K562 (cell line): ENCODE results near the gene SNX25. TPM values are rescaled to one million over a fixed set of nuclear protein-coding genes. Genes with fewer than 3 reads are reported as not detected.

ENCODE experiments used
- ATAC-seq: fragments of 200-7000 bp; cut with Tn5 transposase; 3 replicates; pipeline ENCODE4 v1.9.1; 2020; ENCODE audit warnings: moderate library complexity
- BruUV-seq: library from RNA; stranded (reverse); fragments of 400-500 nt; replicated peaks from 2 replicates; lab custom pipeline; 2021; lab: Mats Ljungman, UMichigan
- CTCF ChIA-PET: fragments of 300-600 bp; formaldehyde crosslinking; extraction: SDS; loops from one replicate; lab custom pipeline; 2021; ENCODE audit warnings: low intra/inter-chr PET ratio; lab: Yijun Ruan, JAX
- POLR2A ChIA-PET: fragments of 300-600, 350-650 bp; sonication (Branson Sonifier 250); formaldehyde crosslinking; extraction: SDS; loops from one replicate; lab custom pipeline; 2021; ENCODE audit warnings: antibody characterized with exemption, inconsistent platforms; lab: Yijun Ruan, JAX
- DNase-seq, 4 experiments: peaks; one replicate each; pipeline versions ENCODE4 v3.0.0 to v3.0.0-alpha.2; 2011 to 2018; ENCODE audit warnings: low spot score in 3 of 4, mixed read lengths in 3 of 4; ENCODE audit errors: extremely low read depth in 1 of 4
- FAIRE-seq: peaks from 2 replicates; lab custom pipeline; 2011; peaks lifted over from hg19 to GRCh38; lab: Jason Lieb, UNC
- H2AFZ ChIP-seq: 2 replicates; pipeline ENCODE4 v1.6.0; 2011; ENCODE audit warnings: low read depth, low read length, control low read depth, inconsistent platforms
- H3K27ac ChIP-seq: fragments of 200-600 bp; 3 replicates; pipeline ENCODE4 v1.8.0; 2011; ENCODE audit warnings: low read depth, mild to moderate bottlenecking, control low read depth, inconsistent platforms, low read length, moderate library complexity, mixed read lengths; ENCODE audit errors: extremely low read depth
- H3K27me3 ChIP-seq, 2 experiments: fragments of 300-600 bp in 1 of 2; 2 replicates in 1 of 2; 3 replicates in 1 of 2; pipeline versions ENCODE4 v1.6.0 to v1.8.0; 2011; ENCODE audit warnings: inconsistent platforms in 2 of 2, low read length in 2 of 2, mild to moderate bottlenecking in 1 of 2, mixed read lengths in 1 of 2, moderate library complexity in 1 of 2; ENCODE audit not compliant: control insufficient read depth in 2 of 2, insufficient read depth in 2 of 2
- H3K36me3 ChIP-seq: fragments of 300-600 bp; 3 replicates; pipeline ENCODE4 v1.8.0; 2011; ENCODE audit warnings: mild to moderate bottlenecking, low read length, inconsistent platforms; ENCODE audit not compliant: control insufficient read depth, insufficient read depth
- H3K4me1 ChIP-seq, 2 experiments: fragments of 200-600 bp in 1 of 2; replicated peaks in 1 of 2; 2 replicates in 1 of 2; 3 replicates in 1 of 2; pipeline versions ENCODE4 v1.5.1 to v1.8.0; 2011; ENCODE audit warnings: inconsistent platforms in 2 of 2, low read length in 2 of 2, mild to moderate bottlenecking in 1 of 2, mixed read lengths in 1 of 2, moderate library complexity in 1 of 2; ENCODE audit not compliant: control insufficient read depth in 2 of 2, insufficient read depth in 2 of 2
- H3K4me2 ChIP-seq: 2 replicates; pipeline ENCODE4 v1.6.1; 2011; ENCODE audit warnings: low read length, control low read depth, inconsistent platforms, mixed read lengths; ENCODE audit not compliant: insufficient read depth
- H3K4me3 ChIP-seq: fragments of 200-600 bp; sonication (generic), shearing (Covaris generic); 2 replicates; pipeline ENCODE4 v1.5.1; 2016; ENCODE audit warnings: control low read depth, inconsistent platforms
- H3K79me2 ChIP-seq: fragments of 200-600 bp; 3 replicates; pipeline ENCODE4 v1.8.0; 2011; ENCODE audit warnings: low read length, inconsistent platforms; ENCODE audit not compliant: control insufficient read depth, insufficient read depth
- H3K9ac ChIP-seq, 2 experiments: 2 replicates each; pipeline versions ENCODE4 v1.6.0 to v1.6.1; 2011; ENCODE audit warnings: low read depth in 2 of 2, low read length in 2 of 2, control low read depth in 1 of 2, inconsistent platforms in 1 of 2, mild to moderate bottlenecking in 1 of 2, mixed read lengths in 1 of 2; ENCODE audit not compliant: insufficient read depth in 1 of 2
- H3K9me1 ChIP-seq: one replicate; pipeline ENCODE4 v1.6.0; 2011; ENCODE audit warnings: inconsistent platforms, mild to moderate bottlenecking, low read length, moderate library complexity; ENCODE audit not compliant: control insufficient read depth, insufficient read depth
- H3K9me3 ChIP-seq: replicated peaks from 2 replicates; pipeline ENCODE4 v1.5.1; 2011; ENCODE audit warnings: low read depth, low read length, inconsistent platforms; ENCODE audit not compliant: control insufficient read depth, insufficient read depth
- H4K20me1 ChIP-seq: replicated peaks from 2 replicates; pipeline ENCODE4 v1.6.1; 2011; ENCODE audit warnings: low read length, inconsistent platforms, mixed read lengths; ENCODE audit not compliant: control insufficient read depth, insufficient read depth
- ETS1 ChIP-seq: conservative IDR thresholded peaks from 2 replicates; pipeline ENCODE4 v1.6.1; 2011; ENCODE audit warnings: low read depth, mild to moderate bottlenecking, low read length; ENCODE audit not compliant: control insufficient read depth
- PATZ1 ChIP-seq: fragments of 250-450 bp; sonication (Bioruptor Pico); IDR thresholded peaks from 2 replicates; pipeline ENCODE4 v1.5.0; 2020; ENCODE audit warnings: mild to moderate bottlenecking, borderline replicate concordance
- POLR2AphosphoS2 ChIP-seq: IDR thresholded peaks from 2 replicates; pipeline ENCODE4 v1.6.1; 2012; ENCODE audit warnings: low read length, improper control_type of control experiment
- RFX5 ChIP-seq: IDR thresholded peaks from 2 replicates; pipeline ENCODE4 v1.6.1; 2011; ENCODE audit warnings: low read depth, mild to moderate bottlenecking, improper control_type of control experiment, low read length
- SMARCC2 ChIP-seq: fragments of 450-650 bp; IDR thresholded peaks from 2 replicates; pipeline ENCODE4 v1.6.1; 2017; ENCODE audit warnings: antibody characterized with exemption, moderate library complexity, mild to moderate bottlenecking, low read depth
- SP2 ChIP-seq: IDR thresholded peaks from 2 replicates; pipeline ENCODE4 v1.6.1; 2011; ENCODE audit warnings: mild to moderate bottlenecking, low read depth, low read length, moderate library complexity; ENCODE audit not compliant: poor library complexity, severe bottlenecking; ENCODE audit errors: extremely low read depth
- SRSF1 ChIP-seq: fragments of 200-400 bp; formaldehyde crosslinking; IDR thresholded peaks from 2 replicates; pipeline ENCODE4 v1.6.1; 2017; ENCODE audit warnings: mild to moderate bottlenecking, low read depth, low read length, moderate library complexity
- ZNF12 ChIP-seq: sonication (generic); formaldehyde crosslinking; IDR thresholded peaks from 2 replicates; pipeline ENCODE4 v1.4.0; 2020; ENCODE audit warnings: mild to moderate bottlenecking, missing genetic modification reagents
- WGBS: fragments of 100-300 bp; shearing (Covaris generic); methylation state at CpG from one replicate; pipeline ENCODE4 v1.1.6; 2016; ENCODE audit warnings: low coverage, mixed read lengths; ENCODE audit not compliant: insufficient coverage; ENCODE audit errors: missing lambda C conversion rate; 5-methylcytosine and 5-hydroxymethylcytosine counted together
- in situ Hi-C: fragments of 300-500 bp; cut with MboI; formaldehyde crosslinking; loops from 4 replicates; pipeline ENCODE4 v1.15.0; 2018; ENCODE audit warnings: inconsistent platforms, mixed read lengths
- intact Hi-C: fragments of 100-400 bp; cut with micrococcal nuclease; formaldehyde crosslinking; loops from 2 replicates; pipeline ENCODE4 v1.14.2; 2022
- polyA plus RNA-seq, 8 experiments: library from polyadenylated mRNA; depleted of rRNA in 4 of 8; stranded (reverse) in 5 of 8; unstranded in 3 of 8; fragments of >200 nt; fragmentation: Nextera tagmentation in 2 of 8; fragmentation: Illumina TruSeq in 1 of 8; extraction: Ambion mirVana in 2 of 8; extraction: Trizol in 1 of 8; gene quantifications; 2 replicates each; pipeline versions ENCODE4 v1.2.1 to v1.2.3, GENCODE V29; 2011 to 2014; ENCODE audit warnings: inconsistent platforms in 1 of 8, missing spikeins in 1 of 8
- total RNA-seq, 7 experiments: library from RNA; depleted of rRNA in 6 of 7; stranded (reverse); fragments of >200 nt in 6 of 7; fragmentation: Illumina TruSeq in 2 of 7; extraction: Trizol in 2 of 7; gene quantifications; 2 replicates each; pipeline versions ENCODE4 v1.2.1 to v1.2.3, GENCODE V29; 2011 to 2021; ENCODE audit warnings: low replicate concordance in 1 of 7

Gene SNX25
- total and polyA plus RNA-seq, 9 of the 15 experiments (the other 6 are each of a cell fraction or from before 2014, with no cell fraction given), result 2.5 to 23.4 (median 13.3) TPM

- ChIA-PET POLR2A (no interaction called here), CTCF (interaction anchor here (0.6 kb wide), 1 partner anchor 21 kb away, joined by 4 read pairs; no protein-coding TSS in a partner anchor)
- FAIRE-seq, result no peak
- Histone ChIP-seq H3K79me2 (peaks cover 76% of the 10 kb centered on the region), H3K4me2 (no peak overlapping the region), H3K4me1 (no peaks in the 10 kb centered on the region; a peak in 1 of 5 replicates), H3K27me3 (no peaks in the 10 kb centered on the region), H2AFZ (no peak overlapping the region), H3K36me3 (peaks cover 33% of the 10 kb centered on the region), H4K20me1 (no peaks in the 10 kb centered on the region), H3K9me1 (no peaks in the 10 kb centered on the region), H3K4me3 (no peak overlapping the region), H3K9me3 (no peaks in the 10 kb centered on the region), H3K27ac (no peak overlapping the region), H3K9ac (no peak overlapping the region)
- in situ Hi-C loops (no loop called here), intact Hi-C loops (loop anchor here (2.0 kb wide), 2 partner anchors 47 to 143 kb away; no protein-coding TSS in a partner anchor)
- TF ChIP-seq POLR2AphosphoS2 (no peak), ETS1 (no peak), SMARCC2 (no peak), PATZ1 (CRISPR knock-in tag) (no peak), SP2 (no peak), SRSF1 (no peak), ZNF12 (CRISPR knock-in tag) (no peak), RFX5 (no peak)
- DNase-seq, result no peak
- no peak for ATAC-seq
- no TSS peak for BruUV-seq
- WGBS, result 72% methylated on average over 2 of the region's 2 CpGs
Measured at GRCh38 chr4:185182239-185182638, 27.2 kb upstream of the SNX25 start.
